Activated naive CD4-positive, alpha-beta T cell treated with anti-CD3 and anti-CD28 coated beads for 36 hours (primary cell): ENCODE measurements around the gene TMEM100. TPM values are rescaled to one million over a fixed set of nuclear protein-coding genes. Genes with fewer than 3 reads are reported as not detected.

Experiments used
- CTCF ChIA-PET: fragments of 350-600 bp; sonication (Branson Sonifier 250); formaldehyde crosslinking; loops from one replicate; lab custom pipeline; 2021; ENCODE audit warnings: antibody characterized with exemption; lab: Charles Lee
- DNase-seq: peaks from one replicate; pipeline ENCODE4 v3.0.0-alpha.2; 2020
- H3K27ac Mint-ChIP-seq: one replicate; pipeline ENCODE4 v1.8.0; 2021; ENCODE audit warnings: mild to moderate bottlenecking, mixed read lengths
- H3K27me3 Mint-ChIP-seq: one replicate; pipeline ENCODE4 v1.8.0; 2021; ENCODE audit warnings: low read depth, mixed read lengths
- H3K36me3 Mint-ChIP-seq: one replicate; pipeline ENCODE4 v1.8.0; 2021; ENCODE audit warnings: low read depth, mixed read lengths
- H3K4me1 Mint-ChIP-seq: one replicate; pipeline ENCODE4 v1.8.0; 2021; ENCODE audit warnings: low read depth, mixed read lengths
- H3K4me3 Mint-ChIP-seq: one replicate; pipeline ENCODE4 v1.8.0; 2021; ENCODE audit warnings: mild to moderate bottlenecking, moderate library complexity, mixed read lengths
- H3K9me3 Mint-ChIP-seq: one replicate; pipeline ENCODE4 v1.8.0; 2021; ENCODE audit warnings: mixed read lengths
- intact Hi-C: fragments of 100-400 bp; cut with micrococcal nuclease; formaldehyde crosslinking; loops from one replicate; pipeline ENCODE4 v1.15.1; 2023
- total RNA-seq, 2 experiments: library from RNA; stranded (reverse); gene quantifications; one replicate each; pipeline ENCODE4 v1.2.3, GENCODE V29; 2021

The TMEM100 gene
- total RNA-seq, 2 experiments from 2014 or later, result not detected

DNA sequence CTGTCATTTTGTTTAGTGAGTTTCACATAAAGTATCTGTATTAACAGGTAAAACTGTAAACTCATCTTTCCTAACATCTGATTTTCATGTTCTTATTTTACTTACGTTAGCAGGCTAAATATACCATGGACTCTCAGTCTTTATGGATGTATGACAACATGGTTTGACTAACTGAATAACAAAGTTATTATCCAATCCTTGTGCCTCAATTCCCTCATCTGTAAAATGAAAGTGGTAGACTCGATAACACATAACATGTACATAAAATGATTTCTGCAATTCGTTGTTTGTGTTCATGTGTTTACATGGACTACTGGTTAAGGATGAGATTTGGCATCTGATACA lies 18.7 kb upstream of the TMEM100 start:
- no peak overlapping the region for H3K4me3 Mint-ChIP-seq
- DNase-seq, result no peak
- H3K36me3 Mint-ChIP-seq, result no peaks in the 10 kb centered on the region
- CTCF ChIA-PET, result no interaction called here
- H3K27me3 Mint-ChIP-seq, result peaks cover 19% of the 10 kb centered on the region
- intact Hi-C loops, result no loop called here
- no peaks in the 10 kb centered on the region for H3K4me1 Mint-ChIP-seq
- H3K9me3 Mint-ChIP-seq, result no peaks in the 10 kb centered on the region
- no peak overlapping the region for H3K27ac Mint-ChIP-seq

DNA sequence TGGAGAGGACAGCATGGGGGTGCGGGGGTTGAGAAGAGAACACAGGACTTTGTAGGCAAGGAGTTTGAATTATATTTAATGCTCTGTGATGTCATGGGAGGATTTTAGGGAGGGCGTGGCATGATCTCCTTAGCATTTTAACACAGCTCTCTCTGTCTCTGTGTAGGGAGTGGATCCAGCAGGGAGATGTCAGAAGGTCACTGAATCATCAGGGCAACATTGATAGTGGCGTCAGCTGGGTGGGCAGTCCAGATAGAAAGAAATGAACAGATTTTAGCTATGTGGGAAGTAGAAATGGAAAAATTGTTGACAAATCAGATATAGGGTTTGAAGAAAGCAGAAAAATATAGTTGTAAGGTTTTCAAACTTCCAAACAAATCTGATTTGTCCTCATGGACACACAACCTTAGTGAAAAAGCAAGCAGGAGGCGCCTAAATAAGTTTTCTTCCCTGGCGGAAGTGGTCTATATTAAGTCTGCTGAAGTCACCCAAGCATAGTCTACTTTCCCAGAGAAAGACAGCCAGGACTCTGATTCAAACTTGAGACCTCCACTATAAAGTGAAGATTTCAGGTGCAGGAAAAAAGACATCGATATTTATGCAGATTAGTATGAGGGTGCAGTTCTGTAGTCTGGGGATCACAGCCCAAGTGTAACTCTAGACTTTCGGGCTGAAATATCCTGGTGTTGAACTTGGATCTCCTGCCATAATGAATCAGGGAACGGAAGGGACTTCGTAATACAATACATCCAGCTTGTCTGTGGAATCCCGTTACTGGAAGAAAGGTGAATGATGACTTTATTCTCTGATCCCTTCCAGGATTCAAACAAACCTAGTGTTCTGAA lies 18.1 kb upstream of the TMEM100 start:
- Mint-ChIP-seq H3K27me3 (peaks cover 14% of the 10 kb centered on the region), H3K9me3 (no peaks in the 10 kb centered on the region), H3K4me1 (peaks cover under 1% of the 10 kb centered on the region), H3K27ac (no peak overlapping the region), H3K4me3 (no peak overlapping the region), H3K36me3 (no peaks in the 10 kb centered on the region)
- intact Hi-C loops, result no loop called here
- DNase-seq, result no peak
- CTCF ChIA-PET, result interaction anchor here (1.2 kb wide), 1 partner anchor 11 kb away, joined by 3 read pairs; no protein-coding TSS in a partner anchor

DNA sequence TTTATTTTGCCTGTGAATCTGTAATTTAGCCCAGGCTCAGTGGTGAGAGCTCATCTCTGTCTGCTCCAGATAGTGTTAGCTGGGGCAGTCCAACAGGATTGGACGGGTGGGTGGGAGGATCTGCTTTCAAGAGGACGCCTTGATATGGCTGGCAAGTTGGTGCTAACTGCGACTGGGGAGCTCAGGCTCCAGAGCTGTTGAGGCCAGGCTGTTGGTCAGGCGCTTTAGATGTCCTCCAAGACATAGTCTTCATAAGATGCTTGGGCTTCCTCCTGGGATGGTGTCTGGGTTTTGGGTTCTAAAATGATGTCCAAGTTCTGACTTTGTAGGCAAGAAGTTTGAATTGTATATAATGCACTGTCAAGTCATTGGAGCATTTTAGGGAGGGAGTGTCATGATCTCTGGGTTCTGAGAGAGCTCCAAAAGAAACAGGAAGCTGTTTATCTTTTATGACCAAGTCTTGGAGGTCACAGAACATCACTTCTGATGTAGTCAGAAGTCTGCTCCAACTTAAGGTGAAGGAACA lies 15.4 kb upstream of the TMEM100 start:
- Mint-ChIP-seq H3K36me3 (no peaks in the 10 kb centered on the region), H3K4me3 (no peak overlapping the region), H3K27ac (no peak overlapping the region), H3K4me1 (peaks cover 26% of the 10 kb centered on the region), H3K27me3 (peaks cover 11% of the 10 kb centered on the region), H3K9me3 (no peaks in the 10 kb centered on the region)
- no peak for DNase-seq
- CTCF ChIA-PET, result interaction anchor here (0.7 kb wide), 1 partner anchor 22 kb away, joined by 5 read pairs; no protein-coding TSS in a partner anchor
- intact Hi-C loops, result no loop called here

DNA sequence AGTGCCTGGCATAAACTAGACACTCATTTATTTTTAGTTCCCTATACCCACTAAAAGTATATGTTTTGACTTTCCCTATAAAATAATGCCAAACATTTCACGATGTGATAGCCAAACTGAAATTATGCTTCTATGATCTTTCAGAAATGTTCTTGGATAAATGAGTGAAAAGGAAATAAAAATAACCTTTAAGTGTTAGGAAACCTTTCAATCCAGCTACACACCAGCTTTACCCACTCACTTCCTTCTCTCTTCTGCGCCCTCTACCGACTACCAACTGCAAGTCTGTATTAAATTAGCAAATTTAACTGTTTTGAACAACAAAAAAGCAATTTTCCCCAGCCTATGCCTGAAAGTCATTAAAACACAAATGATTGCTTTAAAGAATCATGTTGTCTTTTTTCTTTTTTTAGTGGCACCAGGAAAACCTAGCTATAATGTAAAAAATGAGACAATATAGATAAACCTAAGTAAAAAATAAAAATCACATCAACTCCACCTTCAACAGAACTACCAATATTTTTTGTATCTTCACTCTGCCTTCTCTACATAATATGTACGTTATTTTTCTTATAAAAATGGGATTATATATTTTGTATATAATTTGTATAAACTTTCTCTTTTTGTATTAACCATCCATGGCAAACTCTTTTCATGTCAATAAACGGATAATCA lies 13.2 kb upstream of the TMEM100 start:
- Mint-ChIP-seq H3K9me3 (no peaks in the 10 kb centered on the region), H3K27me3 (peaks cover 27% of the 10 kb centered on the region), H3K4me1 (peaks cover 30% of the 10 kb centered on the region), H3K4me3 (no peak overlapping the region), H3K36me3 (no peaks in the 10 kb centered on the region), H3K27ac (no peak overlapping the region)
- DNase-seq, result peak; percentile 64
- intact Hi-C loops, result no loop called here
- CTCF ChIA-PET, result interaction anchor here (0.6 to 3.5 kb wide), 12 partner anchors 12 to 637 kb away, joined by 3 to 22 read pairs (median 4); partner anchors contain the start of genes PCTP and TMEM100

- peaks cover 28% of the 10 kb centered on the region for H3K27me3 Mint-ChIP-seq
- intact Hi-C loops, result loop anchor here (1.0 to 5.0 kb wide), 8 partner anchors 16 to 767 kb away; partner anchors contain the start of genes COX11, MMD and STXBP4
- DNase-seq, result peak; percentile 38
- no peak overlapping the region for H3K4me3 Mint-ChIP-seq
- CTCF ChIA-PET, result interaction anchor here (0.5 to 3.7 kb wide), 10 partner anchors 16 to 211 kb away, joined by 3 to 22 read pairs (median 4); partner anchors contain the start of gene PCTP
- peak overlapping the region; percentile 57 for H3K27ac Mint-ChIP-seq
- no peaks in the 10 kb centered on the region for H3K36me3 Mint-ChIP-seq
- H3K9me3 Mint-ChIP-seq, result no peaks in the 10 kb centered on the region
- peaks cover 30% of the 10 kb centered on the region for H3K4me1 Mint-ChIP-seq
Measured at GRCh38 chr17:55734128-55734781, 11.6 kb upstream of the TMEM100 start.

- Mint-ChIP-seq H3K27me3 (peaks cover 48% of the 10 kb centered on the region), H3K4me3 (no peak overlapping the region), H3K4me1 (peaks cover 30% of the 10 kb centered on the region), H3K36me3 (no peaks in the 10 kb centered on the region), H3K27ac (no peak overlapping the region), H3K9me3 (no peaks in the 10 kb centered on the region)
- CTCF ChIA-PET, result interaction anchor here (3.7 kb wide), 1 partner anchor 14 kb away, joined by 14 read pairs; no protein-coding TSS in a partner anchor
- intact Hi-C loops, result loop anchor here (5.0 kb wide), 3 partner anchors 291 to 764 kb away; partner anchors contain the start of genes COX11, MMD and STXBP4
- no peak for DNase-seq
Measured at GRCh38 chr17:55731586-55732250, 9.1 kb upstream of the TMEM100 start.

GRCh38 chr17:55730808-55731207 lies 8.1 kb upstream of the TMEM100 start:
- Mint-ChIP-seq H3K27ac (no peak overlapping the region), H3K4me1 (peaks cover 30% of the 10 kb centered on the region), H3K9me3 (no peaks in the 10 kb centered on the region), H3K36me3 (no peaks in the 10 kb centered on the region), H3K27me3 (peaks cover 53% of the 10 kb centered on the region), H3K4me3 (no peak overlapping the region)
- intact Hi-C loops, result loop anchor here (5.0 kb wide), 3 partner anchors 291 to 764 kb away; partner anchors contain the start of genes COX11, MMD and STXBP4
- DNase-seq, result no peak
- CTCF ChIA-PET, result no interaction called here

DNA sequence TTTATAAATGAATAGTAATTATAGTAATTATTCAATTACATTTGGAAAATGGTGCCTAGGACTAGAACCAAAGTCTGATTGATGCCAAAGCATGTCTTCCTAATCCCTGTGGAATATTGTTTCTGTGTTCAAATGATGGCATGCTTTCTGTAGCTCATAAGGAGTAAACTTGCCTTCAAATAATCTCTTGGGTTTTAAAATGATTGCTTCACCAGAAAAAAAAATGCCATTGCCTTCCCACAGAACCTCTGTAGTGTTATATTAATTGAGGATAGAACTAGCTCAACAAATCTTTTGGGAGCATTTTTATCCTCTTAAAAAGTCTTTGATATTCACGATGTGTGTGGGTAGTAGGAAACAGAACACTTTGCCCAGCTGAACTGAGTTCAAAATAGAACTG lies 7.7 kb upstream of the TMEM100 start:
- CTCF ChIA-PET, result interaction anchor here (0.6 kb wide), 1 partner anchor 21 kb away, joined by 3 read pairs; no protein-coding TSS in a partner anchor

DNA sequence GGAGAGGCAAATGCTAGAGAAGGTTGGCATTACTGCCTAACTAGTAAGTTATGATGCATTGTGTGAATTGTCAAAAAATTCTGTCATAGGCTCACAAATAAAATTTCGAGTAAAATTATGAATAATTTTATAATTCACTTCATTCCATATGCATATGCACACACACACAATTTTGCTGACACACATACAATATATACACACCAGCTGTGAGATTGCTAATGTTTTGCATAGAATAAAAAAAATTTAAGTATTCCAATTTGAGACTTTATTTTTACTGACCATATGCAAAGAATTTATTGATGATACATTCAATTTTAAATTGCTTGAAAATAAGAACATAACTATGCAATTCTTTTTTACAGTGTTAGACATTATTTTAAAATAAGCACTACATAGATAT lies 6.8 kb upstream of the TMEM100 start:
- Mint-ChIP-seq H3K4me3 (no peak overlapping the region), H3K36me3 (no peaks in the 10 kb centered on the region), H3K27me3 (peaks cover 62% of the 10 kb centered on the region), H3K9me3 (no peaks in the 10 kb centered on the region), H3K27ac (no peak overlapping the region), H3K4me1 (peaks cover 19% of the 10 kb centered on the region)
- no peak for DNase-seq
- intact Hi-C loops, result no loop called here
- CTCF ChIA-PET, result interaction anchor here (1.6 to 3.9 kb wide), 2 partner anchors 11 to 203 kb away, joined by 5 to 13 read pairs; no protein-coding TSS in a partner anchor

More for the DNA sequence above, 7.7 kb upstream of the TMEM100 start:
- no peak overlapping the region for H3K27ac Mint-ChIP-seq
- peaks cover 26% of the 10 kb centered on the region for H3K4me1 Mint-ChIP-seq
- no peaks in the 10 kb centered on the region for H3K9me3 Mint-ChIP-seq
- DNase-seq, result no peak
- intact Hi-C loops, result loop anchor here (5.0 kb wide), 3 partner anchors 292 to 763 kb away; partner anchors contain the start of genes COX11, MMD and STXBP4
- peaks cover 55% of the 10 kb centered on the region for H3K27me3 Mint-ChIP-seq
- H3K4me3 Mint-ChIP-seq, result no peak overlapping the region
- no peaks in the 10 kb centered on the region for H3K36me3 Mint-ChIP-seq

- Mint-ChIP-seq H3K36me3 (no peaks in the 10 kb centered on the region), H3K9me3 (no peaks in the 10 kb centered on the region), H3K4me3 (no peak overlapping the region), H3K4me1 (peaks cover 12% of the 10 kb centered on the region), H3K27ac (no peak overlapping the region), H3K27me3 (peaks cover 67% of the 10 kb centered on the region)
- CTCF ChIA-PET, result interaction anchor here (1.6 to 3.9 kb wide), 2 partner anchors 10 to 202 kb away, joined by 5 to 13 read pairs; no protein-coding TSS in a partner anchor
- intact Hi-C loops, result no loop called here
- no peak for DNase-seq
Measured at GRCh38 chr17:55728833-55729232, 6.2 kb upstream of the TMEM100 start.

DNA sequence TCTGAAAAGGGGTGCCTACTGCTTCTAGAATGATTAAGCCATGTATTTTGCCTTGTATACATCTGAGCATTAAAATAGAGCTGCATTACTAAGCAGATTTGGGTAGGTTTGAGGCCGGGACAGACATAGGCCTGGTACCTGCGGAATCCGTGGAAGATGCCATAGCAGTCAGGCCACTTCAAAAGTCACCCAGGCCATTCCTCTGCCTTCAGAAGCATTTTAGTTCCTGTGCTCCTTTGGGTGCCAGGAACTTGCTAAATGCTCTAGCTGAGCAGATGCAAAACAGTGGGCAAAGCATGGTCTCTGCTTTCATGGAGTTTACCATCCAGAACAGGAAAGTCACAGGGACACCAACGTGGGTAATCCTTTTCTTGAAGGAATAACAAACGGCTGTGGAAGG lies 5.7 kb upstream of the TMEM100 start:
- Mint-ChIP-seq H3K27ac (no peak overlapping the region), H3K27me3 (peaks cover 69% of the 10 kb centered on the region), H3K36me3 (no peaks in the 10 kb centered on the region), H3K4me1 (peaks cover 8% of the 10 kb centered on the region), H3K4me3 (no peak overlapping the region), H3K9me3 (no peaks in the 10 kb centered on the region)
- DNase-seq, result no peak
- intact Hi-C loops, result no loop called here
- CTCF ChIA-PET, result interaction anchor here (1.6 to 3.9 kb wide), 2 partner anchors 10 to 202 kb away, joined by 5 to 13 read pairs; no protein-coding TSS in a partner anchor
